Calu3 (cell line): ENCODE results near the gene LCP2. TPM values are rescaled to one million over a fixed set of nuclear protein-coding genes. Genes with fewer than 3 reads are reported as not detected.

Experiments
- BruUV-seq: library from RNA; stranded (reverse); fragments of 400-500 nt; replicated peaks from 2 replicates; lab custom pipeline; 2021; lab: Mats Ljungman, UMichigan
- CTCF ChIA-PET: fragments of 300-600 bp; sonication (Branson Sonifier 250); formaldehyde crosslinking; loops from one replicate; lab custom pipeline; 2022; ENCODE audit warnings: antibody characterized with exemption; lab: Charles Lee
- DNase-seq: peaks from one replicate; pipeline ENCODE4 v3.0.0; 2022
- H3K27ac Mint-ChIP-seq: one replicate; pipeline ENCODE4 v1.8.0; 2022; ENCODE audit warnings: mixed read lengths; ENCODE audit not compliant: unreplicated experiment
- H3K27me3 Mint-ChIP-seq: one replicate; pipeline ENCODE4 v1.8.0; 2022; ENCODE audit warnings: mixed read lengths; ENCODE audit not compliant: unreplicated experiment
- H3K36me3 Mint-ChIP-seq: one replicate; pipeline ENCODE4 v1.8.0; 2022; ENCODE audit warnings: mild to moderate bottlenecking, moderate library complexity, mixed read lengths; ENCODE audit not compliant: insufficient read depth, unreplicated experiment
- H3K4me1 Mint-ChIP-seq: one replicate; pipeline ENCODE4 v1.8.0; 2022; ENCODE audit warnings: mild to moderate bottlenecking, low read depth, mixed read lengths; ENCODE audit not compliant: unreplicated experiment
- H3K4me3 Mint-ChIP-seq: one replicate; pipeline ENCODE4 v1.8.0; 2022; ENCODE audit warnings: mild to moderate bottlenecking, low read depth, moderate library complexity, mixed read lengths; ENCODE audit not compliant: unreplicated experiment
- H3K9me3 Mint-ChIP-seq: one replicate; pipeline ENCODE4 v1.8.0; 2022; ENCODE audit warnings: low read depth, mixed read lengths; ENCODE audit not compliant: unreplicated experiment
- intact Hi-C: fragments of 100-400 bp; cut with micrococcal nuclease; formaldehyde crosslinking; loops from one replicate; pipeline ENCODE4 v1.10.0; 2022; ENCODE audit not compliant: unreplicated experiment
- total RNA-seq: library from RNA; stranded (reverse); gene quantifications from 2 replicates; pipeline ENCODE4 v1.2.3, GENCODE V29; 2022
- TF ChIP-seq, protein P1 (sequence below): fragments of 200-600 bp; IDR thresholded peaks from one replicate; pipeline ENCODE4 v1.8.0; 2022; ENCODE audit warnings: antibody characterized with exemption; ENCODE audit not compliant: unreplicated experiment

Gene LCP2
- total RNA-seq, 1 experiment from 2014 or later: not detected

DNA sequence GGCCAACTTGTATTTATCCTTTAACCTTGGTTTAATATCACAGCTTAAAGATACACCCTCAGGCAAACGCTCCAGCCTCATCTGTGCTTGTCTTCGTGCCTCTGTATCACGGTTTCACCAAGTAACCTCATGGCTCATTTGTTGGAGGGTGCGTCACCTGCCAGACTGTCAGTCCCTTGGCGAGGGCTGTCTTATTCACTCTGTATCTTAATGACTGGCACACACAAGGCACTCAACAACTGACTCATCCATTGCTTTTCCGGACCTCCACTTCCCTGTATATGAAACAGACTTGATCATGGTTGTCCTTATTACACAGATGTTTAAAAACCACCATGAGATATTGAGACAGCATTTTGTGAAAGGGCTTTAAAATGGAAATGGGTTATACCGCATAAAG lies 28.0 kb downstream of the LCP2 start:
- Mint-ChIP-seq H3K36me3 (no peaks in the 10 kb centered on the region), H3K4me1 (peaks cover 14% of the 10 kb centered on the region), H3K9me3 (no peaks in the 10 kb centered on the region), H3K27me3 (peaks cover 51% of the 10 kb centered on the region), H3K4me3 (no peak overlapping the region), H3K27ac (no peak overlapping the region)
- no peak for DNase-seq
- TF ChIP-seq, protein P1, sequence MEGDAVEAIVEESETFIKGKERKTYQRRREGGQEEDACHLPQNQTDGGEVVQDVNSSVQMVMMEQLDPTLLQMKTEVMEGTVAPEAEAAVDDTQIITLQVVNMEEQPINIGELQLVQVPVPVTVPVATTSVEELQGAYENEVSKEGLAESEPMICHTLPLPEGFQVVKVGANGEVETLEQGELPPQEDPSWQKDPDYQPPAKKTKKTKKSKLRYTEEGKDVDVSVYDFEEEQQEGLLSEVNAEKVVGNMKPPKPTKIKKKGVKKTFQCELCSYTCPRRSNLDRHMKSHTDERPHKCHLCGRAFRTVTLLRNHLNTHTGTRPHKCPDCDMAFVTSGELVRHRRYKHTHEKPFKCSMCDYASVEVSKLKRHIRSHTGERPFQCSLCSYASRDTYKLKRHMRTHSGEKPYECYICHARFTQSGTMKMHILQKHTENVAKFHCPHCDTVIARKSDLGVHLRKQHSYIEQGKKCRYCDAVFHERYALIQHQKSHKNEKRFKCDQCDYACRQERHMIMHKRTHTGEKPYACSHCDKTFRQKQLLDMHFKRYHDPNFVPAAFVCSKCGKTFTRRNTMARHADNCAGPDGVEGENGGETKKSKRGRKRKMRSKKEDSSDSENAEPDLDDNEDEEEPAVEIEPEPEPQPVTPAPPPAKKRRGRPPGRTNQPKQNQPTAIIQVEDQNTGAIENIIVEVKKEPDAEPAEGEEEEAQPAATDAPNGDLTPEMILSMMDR: no peak
- no TSS peak for BruUV-seq
- CTCF ChIA-PET: interaction anchor here (1.0 kb wide), 1 partner anchor 64 kb away, joined by 3 read pairs; no protein-coding TSS in a partner anchor
- intact Hi-C loops: loop anchor here (2.0 to 5.0 kb wide), 3 partner anchors 42 to 151 kb away; no protein-coding TSS in a partner anchor

DNA sequence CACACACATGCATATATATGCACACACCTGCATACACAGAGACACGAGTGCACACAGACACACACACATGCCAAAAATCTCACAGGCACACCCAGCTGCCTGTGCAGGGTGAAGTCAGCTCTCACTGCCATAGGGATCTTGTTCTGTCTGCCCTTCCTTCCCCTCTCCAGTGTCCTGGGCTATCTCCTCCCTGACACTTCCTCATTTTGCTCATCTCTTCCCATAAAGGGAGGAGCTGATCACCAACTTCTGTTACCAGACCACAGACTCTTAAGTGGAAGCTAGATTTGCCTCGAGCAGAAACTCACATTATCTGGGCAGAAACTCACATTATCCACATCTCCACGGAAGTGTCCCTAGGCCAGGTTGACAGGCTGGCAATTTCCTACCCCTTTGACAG lies 28.7 kb downstream of the LCP2 start:
- H3K36me3 Mint-ChIP-seq: no peaks in the 10 kb centered on the region
- BruUV-seq: no TSS peak
- no peak overlapping the region for H3K4me3 Mint-ChIP-seq
- H3K27me3 Mint-ChIP-seq: peaks cover 57% of the 10 kb centered on the region
- H3K9me3 Mint-ChIP-seq: no peaks in the 10 kb centered on the region
- H3K27ac Mint-ChIP-seq: no peak overlapping the region
- no peak for DNase-seq
- CTCF ChIA-PET: interaction anchor here (1.0 kb wide), 1 partner anchor 65 kb away, joined by 3 read pairs; no protein-coding TSS in a partner anchor
- TF ChIP-seq, protein P1: no peak
- peaks cover 14% of the 10 kb centered on the region for H3K4me1 Mint-ChIP-seq
- intact Hi-C loops: loop anchor here (2.0 to 5.0 kb wide), 3 partner anchors 42 to 152 kb away; no protein-coding TSS in a partner anchor

DNA sequence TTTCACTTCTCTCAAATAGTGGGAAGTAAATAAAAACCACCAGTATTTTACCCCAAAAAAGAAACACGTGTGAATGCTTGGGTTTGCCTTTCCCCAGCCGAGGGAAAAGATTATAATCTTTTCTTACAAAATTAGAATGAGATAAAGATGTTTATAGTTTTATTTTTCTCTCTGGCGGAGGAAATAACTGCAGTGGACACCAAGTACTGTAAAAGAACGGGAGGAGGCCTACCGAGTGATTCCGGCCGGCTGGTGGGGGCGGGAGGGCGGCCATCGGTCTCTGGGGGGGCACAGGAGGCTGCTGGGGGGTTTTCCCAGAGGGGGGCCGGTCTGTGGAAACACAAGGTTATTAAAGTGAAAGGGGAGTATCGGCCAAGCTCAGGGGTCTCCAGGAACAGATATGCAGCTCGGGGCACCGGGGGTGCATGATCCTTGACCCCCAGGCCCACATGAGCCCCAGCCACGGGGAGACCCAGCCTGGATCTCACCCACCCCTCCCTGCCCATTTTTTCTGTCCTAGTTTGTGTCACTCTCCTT lies 29.4 kb downstream of the LCP2 start:
- no TSS peak for BruUV-seq
- H3K27me3 Mint-ChIP-seq: peaks cover 64% of the 10 kb centered on the region
- no peaks in the 10 kb centered on the region for H3K36me3 Mint-ChIP-seq
- no peak for DNase-seq
- H3K4me3 Mint-ChIP-seq: no peak overlapping the region
- H3K4me1 Mint-ChIP-seq: peaks cover 14% of the 10 kb centered on the region
- CTCF ChIA-PET: interaction anchor here (1.0 kb wide), 1 partner anchor 65 kb away, joined by 3 read pairs; no protein-coding TSS in a partner anchor
- intact Hi-C loops: loop anchor here (2.0 to 5.0 kb wide), 3 partner anchors 41 to 153 kb away; no protein-coding TSS in a partner anchor
- H3K27ac Mint-ChIP-seq: no peak overlapping the region
- TF ChIP-seq, protein P1: no peak
- no peaks in the 10 kb centered on the region for H3K9me3 Mint-ChIP-seq

DNA sequence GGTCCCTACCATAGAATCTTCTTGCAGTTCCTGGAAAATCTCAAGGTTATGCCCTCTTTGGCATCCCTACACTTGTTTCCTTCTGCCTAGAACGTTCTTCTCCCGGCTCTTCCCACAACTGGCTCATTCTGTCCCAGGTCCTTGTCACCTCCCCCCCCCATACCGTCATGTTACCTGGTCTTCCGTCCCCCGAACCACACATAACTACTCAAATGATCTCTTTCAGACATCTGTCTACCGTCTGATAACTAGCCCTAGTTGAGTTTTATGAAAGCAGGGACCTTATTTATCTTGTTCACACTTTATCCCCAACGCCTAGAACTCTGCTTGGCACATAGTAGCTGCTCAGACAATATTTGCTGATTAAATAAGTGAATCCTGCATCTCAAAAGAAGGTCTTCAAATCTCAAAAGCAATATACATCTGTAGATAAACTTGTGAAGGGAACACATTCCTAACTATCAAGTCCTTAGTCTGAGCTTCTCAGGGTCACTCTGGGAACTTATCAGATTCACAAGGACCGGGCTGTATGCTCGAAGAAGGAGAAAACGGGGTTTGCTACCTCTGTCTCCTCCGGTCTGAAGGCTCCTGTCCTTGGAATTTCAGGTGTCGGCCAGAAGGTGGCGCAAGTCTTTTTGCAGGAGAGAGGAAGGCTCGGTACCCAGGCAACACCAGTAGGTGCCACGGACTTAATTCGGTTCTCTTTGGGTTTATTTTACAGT lies 30.0 kb downstream of the LCP2 start:
- H3K9me3 Mint-ChIP-seq: no peaks in the 10 kb centered on the region
- H3K4me1 Mint-ChIP-seq: peaks cover 14% of the 10 kb centered on the region
- H3K27ac Mint-ChIP-seq: no peak overlapping the region
- H3K36me3 Mint-ChIP-seq: no peaks in the 10 kb centered on the region
- TF ChIP-seq, protein P1: peak; percentile 82
- H3K27me3 Mint-ChIP-seq: peaks cover 70% of the 10 kb centered on the region
- DNase-seq: peak; percentile 82
- no peak overlapping the region for H3K4me3 Mint-ChIP-seq
- no TSS peak for BruUV-seq
- CTCF ChIA-PET: interaction anchor here (0.7 to 2.6 kb wide), 4 partner anchors 17 to 366 kb away, joined by 3 to 10 read pairs (median 6); no protein-coding TSS in a partner anchor
- intact Hi-C loops: loop anchor here (2.0 to 5.0 kb wide), 3 partner anchors 40 to 153 kb away; no protein-coding TSS in a partner anchor
